Nephron progenitor cell (in vitro differentiated cells): Measurements from ENCODE around the gene SELENOW.
"Not testable (repeated sequence)": the region's sequence is repeated elsewhere in the genome, so short reads cannot be mapped to it uniquely, and the experiment has no call there.

ENCODE experiments used
- DNase-seq: peaks from one replicate; pipeline ENCODE4 v3.0.0; 2021
- H3K27ac Mint-ChIP-seq: 2 replicates; pipeline ENCODE4 v1.8.0; 2021; ENCODE audit warnings: mild to moderate bottlenecking, moderate library complexity, mixed read lengths
- H3K27me3 Mint-ChIP-seq: 2 replicates; pipeline ENCODE4 v1.8.0; 2021; ENCODE audit warnings: mild to moderate bottlenecking, low read depth, mixed read lengths; ENCODE audit not compliant: poor library complexity
- H3K36me3 Mint-ChIP-seq: 2 replicates; pipeline ENCODE4 v1.8.0; 2021; ENCODE audit warnings: low read depth, mixed read lengths
- H3K4me1 Mint-ChIP-seq: 2 replicates; pipeline ENCODE4 v1.8.0; 2021; ENCODE audit warnings: mixed read lengths
- H3K4me3 Mint-ChIP-seq: 2 replicates; pipeline ENCODE4 v1.8.0; 2021; ENCODE audit warnings: mild to moderate bottlenecking, moderate library complexity, mixed read lengths
- H3K9me3 Mint-ChIP-seq: 2 replicates; pipeline ENCODE4 v1.8.0; 2021; ENCODE audit warnings: mild to moderate bottlenecking, moderate library complexity, mixed read lengths
- TF ChIP-seq, protein P1 (sequence below): fragments of 200-600 bp; sonication (generic); IDR thresholded peaks from 2 replicates; pipeline ENCODE4 v1.5.0; 2021; ENCODE audit warnings: antibody characterized with exemption

SELENOW gene

DNA sequence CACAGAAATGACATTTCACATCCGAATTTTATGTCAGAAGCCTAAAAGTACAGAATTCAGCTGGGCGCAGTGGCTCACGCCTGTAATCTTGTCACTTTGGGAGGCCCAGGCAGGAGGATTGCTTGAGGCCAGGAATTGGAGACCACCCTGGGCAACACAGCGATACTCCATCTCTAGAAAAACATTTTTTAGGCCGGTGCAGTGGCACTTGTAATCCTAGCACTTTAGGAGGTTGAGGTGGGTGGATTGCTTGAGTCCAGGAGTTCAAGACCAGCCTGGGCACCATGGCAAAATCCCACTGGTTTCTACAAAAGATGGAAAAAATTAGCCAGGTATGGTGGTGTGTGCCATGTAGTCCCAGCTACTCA is 17.9 kb upstream of the SELENOW start:
- no peaks in the 10 kb centered on the region for H3K9me3 Mint-ChIP-seq
- TF ChIP-seq, protein P1, sequence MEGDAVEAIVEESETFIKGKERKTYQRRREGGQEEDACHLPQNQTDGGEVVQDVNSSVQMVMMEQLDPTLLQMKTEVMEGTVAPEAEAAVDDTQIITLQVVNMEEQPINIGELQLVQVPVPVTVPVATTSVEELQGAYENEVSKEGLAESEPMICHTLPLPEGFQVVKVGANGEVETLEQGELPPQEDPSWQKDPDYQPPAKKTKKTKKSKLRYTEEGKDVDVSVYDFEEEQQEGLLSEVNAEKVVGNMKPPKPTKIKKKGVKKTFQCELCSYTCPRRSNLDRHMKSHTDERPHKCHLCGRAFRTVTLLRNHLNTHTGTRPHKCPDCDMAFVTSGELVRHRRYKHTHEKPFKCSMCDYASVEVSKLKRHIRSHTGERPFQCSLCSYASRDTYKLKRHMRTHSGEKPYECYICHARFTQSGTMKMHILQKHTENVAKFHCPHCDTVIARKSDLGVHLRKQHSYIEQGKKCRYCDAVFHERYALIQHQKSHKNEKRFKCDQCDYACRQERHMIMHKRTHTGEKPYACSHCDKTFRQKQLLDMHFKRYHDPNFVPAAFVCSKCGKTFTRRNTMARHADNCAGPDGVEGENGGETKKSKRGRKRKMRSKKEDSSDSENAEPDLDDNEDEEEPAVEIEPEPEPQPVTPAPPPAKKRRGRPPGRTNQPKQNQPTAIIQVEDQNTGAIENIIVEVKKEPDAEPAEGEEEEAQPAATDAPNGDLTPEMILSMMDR, result no peak
- no peaks in the 10 kb centered on the region for H3K27me3 Mint-ChIP-seq
- no peak overlapping the region for H3K27ac Mint-ChIP-seq
- peaks cover 10% of the 10 kb centered on the region for H3K4me1 Mint-ChIP-seq
- H3K4me3 Mint-ChIP-seq, result no peak overlapping the region
- H3K36me3 Mint-ChIP-seq, result peaks cover 34% of the 10 kb centered on the region
- no peak for DNase-seq

DNA sequence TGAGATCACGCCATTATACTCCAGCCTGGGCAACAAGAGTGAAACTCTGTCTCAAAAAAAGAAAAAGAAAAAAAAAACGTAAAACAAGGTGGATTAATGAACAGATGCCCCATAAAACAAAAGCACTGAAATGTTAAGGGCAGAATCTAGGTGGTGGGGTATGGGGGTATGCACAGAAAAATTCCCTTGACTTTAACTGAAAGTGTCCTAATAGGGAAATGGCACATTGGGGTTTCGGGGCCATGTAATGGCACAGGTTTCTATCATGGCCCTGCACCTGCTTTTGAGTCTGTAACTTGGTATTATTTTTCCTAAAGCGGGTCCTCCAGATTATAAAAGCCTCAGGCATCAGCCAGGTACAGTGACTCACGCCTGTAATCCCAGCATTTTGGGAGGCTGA is 16.9 kb upstream of the SELENOW start:
- TF ChIP-seq, protein P1, result no peak
- Mint-ChIP-seq H3K36me3 (peaks cover 34% of the 10 kb centered on the region), H3K4me3 (no peak overlapping the region), H3K27me3 (no peaks in the 10 kb centered on the region), H3K4me1 (peaks cover 13% of the 10 kb centered on the region), H3K9me3 (no peaks in the 10 kb centered on the region), H3K27ac (peak overlapping the region; percentile 68)
- no peak for DNase-seq

DNA sequence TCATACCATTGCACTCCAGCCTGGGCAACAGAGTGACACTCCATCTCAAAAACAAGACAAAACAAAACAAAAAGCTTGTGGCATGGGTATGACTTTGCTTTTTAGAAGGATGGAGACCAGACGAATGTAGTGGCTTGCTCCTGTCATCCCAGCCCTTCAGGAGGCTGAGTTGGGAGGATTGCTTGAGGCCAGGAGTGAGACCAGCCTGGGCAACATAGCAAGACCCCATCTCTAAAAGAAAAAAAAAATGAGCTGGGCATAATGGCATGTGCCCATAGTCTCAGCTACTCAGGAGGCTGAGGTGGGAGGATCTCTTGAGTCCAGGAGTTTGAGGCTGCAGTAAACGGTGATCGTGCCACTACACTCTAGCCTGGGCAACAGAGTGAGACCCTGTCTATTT is 16.4 kb upstream of the SELENOW start:
- DNase-seq, result no peak
- no peak overlapping the region for H3K27ac Mint-ChIP-seq
- peaks cover 28% of the 10 kb centered on the region for H3K36me3 Mint-ChIP-seq
- no peaks in the 10 kb centered on the region for H3K9me3 Mint-ChIP-seq
- H3K4me3 Mint-ChIP-seq, result no peak overlapping the region
- peaks cover 5% of the 10 kb centered on the region for H3K27me3 Mint-ChIP-seq
- H3K4me1 Mint-ChIP-seq, result peaks cover 13% of the 10 kb centered on the region
- TF ChIP-seq, protein P1, result no peak

DNA sequence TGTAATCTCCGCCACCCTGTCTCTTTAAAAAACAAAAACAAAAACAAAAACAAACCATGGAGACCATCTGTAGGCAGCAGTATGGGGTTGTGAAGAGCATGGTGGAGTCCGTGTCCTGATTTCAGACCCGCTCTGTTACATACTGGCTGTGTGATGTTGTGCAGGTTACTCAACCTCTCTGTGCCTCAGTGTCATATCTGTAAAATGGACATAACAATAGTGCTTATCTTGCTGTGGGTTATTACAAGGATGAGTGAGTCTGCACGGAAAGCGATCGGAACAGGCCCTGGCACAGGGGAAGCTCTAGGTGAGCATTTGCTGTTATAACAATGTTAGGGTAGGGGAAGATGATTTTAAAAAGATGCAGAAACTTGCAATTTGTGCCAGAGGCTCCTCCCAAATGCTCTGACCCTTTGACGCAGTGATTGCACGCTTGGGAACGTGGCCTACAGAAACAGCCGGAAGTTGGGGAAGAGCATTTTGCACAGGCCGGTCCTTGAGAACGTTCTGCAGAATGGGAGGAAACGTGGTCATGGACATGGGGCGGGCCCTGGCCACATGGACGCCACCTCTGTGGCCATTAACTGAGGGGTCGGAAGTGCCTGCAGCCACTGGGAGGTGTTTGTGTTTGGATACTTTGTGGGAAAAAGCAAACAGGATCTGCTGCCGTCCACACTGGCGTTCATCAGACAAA is 15.7 kb upstream of the SELENOW start:
- Mint-ChIP-seq H3K27ac (no peak overlapping the region), H3K9me3 (no peaks in the 10 kb centered on the region), H3K4me3 (no peak overlapping the region), H3K27me3 (peaks cover 7% of the 10 kb centered on the region), H3K36me3 (peaks cover 22% of the 10 kb centered on the region), H3K4me1 (peaks cover 13% of the 10 kb centered on the region)
- TF ChIP-seq, protein P1, result no peak
- no peak for DNase-seq

DNA sequence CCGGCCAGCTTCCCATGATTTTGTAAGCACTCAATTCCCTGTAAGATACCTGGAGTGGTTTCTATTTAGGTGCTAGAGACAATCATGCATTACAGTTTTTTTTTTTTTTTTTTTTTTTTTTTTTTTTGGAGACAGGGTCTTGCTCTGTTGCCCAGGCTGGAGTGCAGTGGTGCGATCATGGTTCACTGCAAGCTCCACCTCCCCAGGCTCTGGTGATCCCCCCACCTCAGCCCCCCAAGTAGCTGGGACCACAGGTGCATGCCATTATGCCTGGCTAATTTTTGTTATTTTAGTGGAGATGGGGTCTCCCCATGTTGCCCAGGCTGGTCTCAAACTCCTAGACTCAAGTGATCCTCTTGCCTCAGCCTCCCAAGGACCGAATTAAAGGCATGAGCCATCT is 13.8 kb upstream of the SELENOW start:
- H3K4me3 Mint-ChIP-seq, H3K9me3 Mint-ChIP-seq, H3K27ac Mint-ChIP-seq, H3K36me3 Mint-ChIP-seq, DNase-seq: not testable (repeated sequence)
- Mint-ChIP-seq H3K27me3 (peaks cover 10% of the 10 kb centered on the region), H3K4me1 (peaks cover 13% of the 10 kb centered on the region)

DNA sequence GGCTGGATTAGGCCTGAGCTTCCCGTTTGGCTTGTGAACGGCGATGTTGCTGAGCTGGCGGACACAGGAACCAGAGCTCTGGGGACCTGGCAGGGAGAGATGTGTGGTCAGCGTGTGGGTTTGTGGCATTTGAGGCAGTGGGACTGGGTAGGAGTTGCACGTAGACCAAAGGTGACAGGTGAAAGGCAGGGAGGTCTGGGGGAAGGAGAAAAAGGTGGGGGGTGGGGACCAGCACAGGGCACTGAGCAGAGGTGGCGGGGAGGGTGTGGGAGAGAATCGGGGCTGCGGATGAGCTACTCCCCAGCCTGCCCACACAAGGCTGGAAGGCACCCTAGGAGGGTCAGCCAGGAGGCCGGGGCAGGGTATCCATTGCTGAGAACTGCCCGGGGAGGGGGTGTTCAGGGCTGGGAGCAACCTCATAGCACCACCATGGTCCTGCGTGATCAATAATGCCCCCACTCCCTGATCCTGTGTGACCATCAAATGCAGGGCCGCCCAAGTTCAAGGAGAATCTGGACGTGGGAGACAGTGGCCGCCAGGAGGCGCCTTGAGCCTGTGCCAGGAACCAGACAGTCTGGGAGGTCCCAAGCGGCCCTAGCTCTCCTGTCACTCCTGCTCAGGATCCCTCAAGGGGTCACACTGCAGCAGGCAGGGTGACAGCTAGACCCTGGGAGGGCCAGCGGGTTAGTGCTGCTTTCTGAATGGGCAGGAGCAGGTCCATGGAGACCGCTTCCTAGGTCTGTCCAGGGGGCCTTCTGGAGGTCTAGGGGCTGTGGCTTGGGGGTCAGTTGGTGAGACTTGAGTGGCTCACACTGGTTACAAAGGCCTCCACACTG is 12.8 kb upstream of the SELENOW start:
- Mint-ChIP-seq H3K4me1 (peaks cover 21% of the 10 kb centered on the region), H3K9me3 (no peaks in the 10 kb centered on the region), H3K27me3 (peaks cover 16% of the 10 kb centered on the region), H3K36me3 (no peaks in the 10 kb centered on the region), H3K27ac (no peak overlapping the region), H3K4me3 (no peak overlapping the region)
- DNase-seq, result peak; percentile 81
- TF ChIP-seq, protein P1, result peak; percentile 85
